Measurements from ENCODE around the gene SPEM1.

Gene SPEM1

DNA sequence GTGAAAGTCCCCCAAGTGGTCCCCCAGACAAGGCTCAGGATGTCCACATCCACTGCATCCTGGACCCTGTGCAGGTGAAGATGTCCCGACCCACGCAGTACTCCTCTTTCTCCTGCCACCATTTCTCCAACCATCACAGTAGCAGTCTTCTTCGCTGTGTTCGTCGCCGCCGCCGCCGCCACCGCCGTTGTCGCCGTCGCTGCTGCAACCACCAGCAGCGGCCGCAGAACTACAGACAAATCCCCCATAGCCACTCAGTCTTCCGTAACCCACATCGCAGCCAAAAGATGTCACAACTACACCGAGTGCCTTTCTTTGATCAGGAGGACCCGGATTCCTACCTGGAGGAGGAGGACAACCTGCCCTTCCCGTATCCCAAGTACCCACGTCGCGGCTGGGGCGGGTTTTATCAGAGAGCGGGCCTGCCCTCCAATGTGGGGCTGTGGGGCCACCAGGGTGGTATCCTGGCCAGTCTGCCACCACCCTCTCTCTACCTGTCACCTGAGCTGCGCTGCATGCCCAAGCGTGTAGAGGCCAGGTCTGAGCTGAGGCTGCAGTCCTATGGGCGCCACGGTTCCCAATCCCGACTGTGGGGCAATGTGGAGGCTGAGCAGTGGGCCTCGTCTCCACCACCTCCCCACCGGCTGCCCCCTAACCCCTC, 6.2 kb downstream of the SPEM1 start:
- Histone ChIP-seq H3K36me3 (replicated peaks; ENCODE audit: low read depth, low read length) (no peaks in the 10 kb centered on the region), H2AFZ (ENCODE audit: low read depth, low read length) (no peak overlapping the region), H4K20me1 (ENCODE audit: insufficient read depth, low read length) (no peaks in the 10 kb centered on the region), H3K9me3 (ENCODE audit: insufficient read depth, low read length) (no peaks in the 10 kb centered on the region), H3K27ac (ENCODE audit: low read length) (no peak overlapping the region), H3K4me2 (ENCODE audit: low read length) (no peak overlapping the region), H3K4me3 (ENCODE audit: low read length) (no peak overlapping the region), H3K79me2 (ENCODE audit: low read length) (no peaks in the 10 kb centered on the region), H3K27me3 (ENCODE audit: low read depth, low read length) (no peaks in the 10 kb centered on the region), H3K9ac (ENCODE audit: low read length) (no peak overlapping the region), H3K4me1 (ENCODE audit: low read length) (no peaks in the 10 kb centered on the region)
- no peak for TF ChIP-seq EZH2phosphoT487 (IDR thresholded peaks at IDR 0.05; ENCODE audit: low read depth)
- TF ChIP-seq, protein P1, sequence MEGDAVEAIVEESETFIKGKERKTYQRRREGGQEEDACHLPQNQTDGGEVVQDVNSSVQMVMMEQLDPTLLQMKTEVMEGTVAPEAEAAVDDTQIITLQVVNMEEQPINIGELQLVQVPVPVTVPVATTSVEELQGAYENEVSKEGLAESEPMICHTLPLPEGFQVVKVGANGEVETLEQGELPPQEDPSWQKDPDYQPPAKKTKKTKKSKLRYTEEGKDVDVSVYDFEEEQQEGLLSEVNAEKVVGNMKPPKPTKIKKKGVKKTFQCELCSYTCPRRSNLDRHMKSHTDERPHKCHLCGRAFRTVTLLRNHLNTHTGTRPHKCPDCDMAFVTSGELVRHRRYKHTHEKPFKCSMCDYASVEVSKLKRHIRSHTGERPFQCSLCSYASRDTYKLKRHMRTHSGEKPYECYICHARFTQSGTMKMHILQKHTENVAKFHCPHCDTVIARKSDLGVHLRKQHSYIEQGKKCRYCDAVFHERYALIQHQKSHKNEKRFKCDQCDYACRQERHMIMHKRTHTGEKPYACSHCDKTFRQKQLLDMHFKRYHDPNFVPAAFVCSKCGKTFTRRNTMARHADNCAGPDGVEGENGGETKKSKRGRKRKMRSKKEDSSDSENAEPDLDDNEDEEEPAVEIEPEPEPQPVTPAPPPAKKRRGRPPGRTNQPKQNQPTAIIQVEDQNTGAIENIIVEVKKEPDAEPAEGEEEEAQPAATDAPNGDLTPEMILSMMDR (IDR thresholded peaks at IDR 0.05; ENCODE audit: low read depth, low read length) = no peak

DNA sequence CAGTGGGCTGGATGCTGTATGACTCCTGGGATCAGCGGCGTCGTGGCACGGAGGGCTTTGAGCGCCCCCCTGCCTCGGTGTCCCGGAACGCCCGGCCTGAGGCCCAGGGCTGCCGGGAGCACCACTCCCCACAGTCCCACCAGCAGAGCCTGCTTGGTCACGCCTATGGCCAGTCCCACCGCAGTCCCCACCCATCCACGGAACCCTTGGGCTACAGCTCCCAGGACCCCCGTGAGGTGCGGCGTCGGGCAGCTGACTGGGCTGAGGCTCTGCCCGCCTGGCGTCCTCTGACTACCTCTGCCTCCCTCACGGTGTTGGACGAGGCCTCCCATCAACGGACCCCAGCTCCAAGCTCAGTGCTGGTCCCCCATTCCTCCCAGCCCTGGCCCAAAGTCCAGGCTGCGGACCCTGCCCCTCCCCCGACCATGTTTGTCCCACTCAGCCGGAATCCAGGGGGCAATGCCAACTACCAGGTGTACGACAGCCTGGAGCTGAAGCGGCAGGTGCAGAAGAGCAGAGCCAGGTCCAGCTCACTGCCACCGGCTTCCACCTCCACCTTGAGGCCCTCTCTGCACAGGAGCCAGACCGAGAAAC, 6.9 kb downstream of the SPEM1 start:
- Histone ChIP-seq H3K27ac (ENCODE audit: low read length) (no peak overlapping the region), H3K9me3 (ENCODE audit: insufficient read depth, low read length) (no peaks in the 10 kb centered on the region), H3K27me3 (ENCODE audit: low read depth, low read length) (no peaks in the 10 kb centered on the region), H2AFZ (ENCODE audit: low read depth, low read length) (no peak overlapping the region), H4K20me1 (ENCODE audit: insufficient read depth, low read length) (no peaks in the 10 kb centered on the region), H3K9ac (ENCODE audit: low read length) (no peak overlapping the region), H3K4me1 (ENCODE audit: low read length) (no peaks in the 10 kb centered on the region), H3K4me3 (ENCODE audit: low read length) (no peak overlapping the region), H3K36me3 (replicated peaks; ENCODE audit: low read depth, low read length) (no peaks in the 10 kb centered on the region), H3K4me2 (ENCODE audit: low read length) (no peak overlapping the region), H3K79me2 (ENCODE audit: low read length) (no peaks in the 10 kb centered on the region)
- TF ChIP-seq, protein P1 (IDR thresholded peaks at IDR 0.05; ENCODE audit: low read depth, low read length) = no peak
- no peak for TF ChIP-seq EZH2phosphoT487 (IDR thresholded peaks at IDR 0.05; ENCODE audit: low read depth)

DNA sequence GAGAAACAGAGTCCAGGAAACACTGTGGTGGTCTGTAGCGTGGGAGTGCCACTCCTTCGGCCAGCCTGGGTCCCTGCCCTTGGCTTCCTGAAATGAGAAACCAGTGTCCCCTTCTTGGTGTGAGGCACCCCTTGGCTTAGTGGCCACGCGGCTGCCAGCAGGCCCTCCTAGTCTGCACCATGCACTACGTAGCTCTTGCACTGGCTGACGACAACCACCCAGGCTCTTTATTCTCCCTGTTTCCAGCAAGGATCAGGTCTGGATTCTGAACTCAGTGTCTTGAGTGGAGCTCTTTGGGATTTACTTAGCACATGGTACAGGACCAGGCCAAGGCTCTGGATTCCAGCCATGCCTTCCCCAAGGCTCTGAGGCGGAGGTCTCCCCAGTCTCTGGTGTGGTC, 7.4 kb downstream of the SPEM1 start:
- no peaks in the 10 kb centered on the region for H4K20me1 ChIP-seq (ENCODE audit: insufficient read depth, low read length)
- H3K79me2 ChIP-seq (ENCODE audit: low read length) = no peaks in the 10 kb centered on the region
- no peaks in the 10 kb centered on the region for H3K36me3 ChIP-seq (replicated peaks; ENCODE audit: low read depth, low read length)
- H3K9ac ChIP-seq (ENCODE audit: low read length) = no peak overlapping the region
- no peak overlapping the region for H3K4me2 ChIP-seq (ENCODE audit: low read length)
- no peak for TF ChIP-seq EZH2phosphoT487 (IDR thresholded peaks at IDR 0.05; ENCODE audit: low read depth)
- TF ChIP-seq, protein P1 (IDR thresholded peaks at IDR 0.05; ENCODE audit: low read depth, low read length) = no peak
- no peaks in the 10 kb centered on the region for H3K4me1 ChIP-seq (ENCODE audit: low read length)
- H3K4me3 ChIP-seq (ENCODE audit: low read length) = no peak overlapping the region
- no peaks in the 10 kb centered on the region for H3K9me3 ChIP-seq (ENCODE audit: insufficient read depth, low read length)
- H3K27ac ChIP-seq (ENCODE audit: low read length) = no peak overlapping the region
- no peaks in the 10 kb centered on the region for H3K27me3 ChIP-seq (ENCODE audit: low read depth, low read length)
- H2AFZ ChIP-seq (ENCODE audit: low read depth, low read length) = no peak overlapping the region

DNA sequence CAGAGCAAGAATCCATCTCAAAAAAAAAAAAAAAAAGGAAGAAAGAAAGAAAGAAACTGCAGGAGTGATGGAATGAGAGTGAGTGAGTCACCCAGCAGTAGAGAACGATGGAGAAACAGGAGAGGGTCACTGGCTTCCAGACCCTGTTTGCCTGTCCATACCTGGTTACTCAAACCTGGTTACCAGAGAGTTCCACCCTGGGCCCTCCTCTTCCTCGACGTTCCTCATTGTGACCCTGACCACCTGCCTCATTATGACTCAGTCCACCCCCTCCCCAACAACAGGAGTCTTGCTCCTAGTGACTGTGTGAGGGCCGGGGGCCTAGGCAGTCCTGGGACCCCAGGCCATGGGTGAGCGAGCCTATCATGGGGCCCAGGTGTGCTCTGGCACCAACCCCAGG, 8.4 kb downstream of the SPEM1 start, which contains the start of gene SPEM3:
Gene SPEM3 (plus strand): TSS at position 301 of the 400 bp plus-strand sequence. CDS start 46 bp downstream, at position 347.
- TF ChIP-seq, protein P1 (IDR thresholded peaks at IDR 0.05; ENCODE audit: low read depth, low read length) = no peak
- TF ChIP-seq EZH2phosphoT487 (IDR thresholded peaks at IDR 0.05; ENCODE audit: low read depth) = no peak
- Histone ChIP-seq H3K9ac (ENCODE audit: low read length) (no peak within 1 kb of the TSS), H3K9me3 (ENCODE audit: insufficient read depth, low read length) (no peaks in the 10 kb centered on the region), H3K4me3 (ENCODE audit: low read length) (no peak within 1 kb of the TSS), H3K36me3 (replicated peaks; ENCODE audit: low read depth, low read length) (no peaks in the 10 kb centered on the region), H3K4me1 (ENCODE audit: low read length) (no peaks in the 10 kb centered on the region), H3K27ac (ENCODE audit: low read length) (no peak within 1 kb of the TSS), H3K4me2 (ENCODE audit: low read length) (no peak within 1 kb of the TSS), H2AFZ (ENCODE audit: low read depth, low read length) (no peak within 1 kb of the TSS), H3K79me2 (ENCODE audit: low read length) (no peaks in the 10 kb centered on the region), H4K20me1 (ENCODE audit: insufficient read depth, low read length) (no peaks in the 10 kb centered on the region), H3K27me3 (ENCODE audit: low read depth, low read length) (no peaks in the 10 kb centered on the region)
